Measurements from ENCODE around the gene PCSK5.

Gene PCSK5

GRCh38 chr9:75921391-75922127 lies 31.1 kb downstream of the PCSK5 start:
- DNase-seq (ENCODE audit: low spot score): no peak

- DNase-seq (ENCODE audit: low spot score): no peak
These were observed 35.9 kb downstream of the PCSK5 start for GRCh38 chr9:75926385-75926784.

DNA sequence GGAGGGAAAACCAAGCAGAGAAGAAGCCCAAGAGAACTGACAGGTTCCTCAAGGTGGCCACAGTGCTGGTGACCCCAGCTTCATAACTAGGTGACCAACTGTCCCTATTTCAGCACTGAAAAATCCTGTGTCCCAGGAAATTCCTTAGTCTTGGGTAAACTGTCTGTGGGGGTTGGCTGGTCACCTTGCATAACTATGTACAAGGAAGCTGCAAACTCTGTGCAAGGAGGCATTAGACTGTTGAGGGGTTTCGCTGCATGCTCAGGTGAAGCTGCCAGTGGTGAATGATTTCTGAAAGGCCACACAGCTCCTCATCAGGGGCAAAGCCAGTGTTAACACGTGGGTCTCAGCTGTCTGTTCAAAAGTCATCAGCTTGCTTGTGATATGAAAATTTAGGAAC lies 36.9 kb downstream of the PCSK5 start:
- no peak for DNase-seq (ENCODE audit: low spot score)

DNA sequence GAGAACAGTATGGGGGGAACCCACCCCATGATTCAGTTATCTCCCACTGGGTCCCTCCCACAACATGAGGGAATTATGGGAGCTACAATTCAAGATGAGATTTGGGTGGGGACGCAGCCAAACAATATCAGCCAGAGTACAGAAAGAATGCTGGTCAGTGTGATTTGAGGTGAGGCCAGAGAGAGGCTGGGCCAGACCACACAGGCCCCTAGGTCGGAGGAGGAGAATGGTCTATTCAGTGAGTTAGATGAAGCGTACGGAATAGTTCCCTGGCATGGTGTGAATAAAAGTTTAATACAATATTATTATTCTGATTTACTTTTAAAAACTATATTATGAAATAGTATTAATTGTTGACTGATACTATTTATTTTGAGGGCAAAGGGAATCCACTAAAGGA lies 39.7 kb downstream of the PCSK5 start:
- DNase-seq (ENCODE audit: low spot score): no peak

- DNase-seq (ENCODE audit: low spot score): no peak
These were observed 40.4 kb downstream of the PCSK5 start for GRCh38 chr9:75930730-75931321.

DNA sequence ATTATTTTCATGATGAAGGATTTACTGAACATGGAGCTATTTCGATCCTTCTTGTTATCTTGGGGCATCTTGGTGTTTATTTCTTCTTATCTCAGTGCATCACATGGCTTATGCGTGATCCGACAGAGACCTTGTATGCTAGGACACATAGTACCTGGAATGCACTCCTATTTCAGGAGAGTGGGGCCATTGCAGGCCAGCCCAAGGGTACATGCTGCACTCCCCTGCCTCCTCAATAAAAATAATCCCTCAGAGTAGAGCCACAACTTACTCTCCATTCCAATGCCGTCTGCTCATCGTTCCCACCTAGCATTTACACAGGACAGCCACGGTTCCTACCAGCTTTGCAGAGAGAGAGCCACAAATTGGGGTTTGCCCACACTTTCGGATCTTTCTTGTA lies 43.5 kb downstream of the PCSK5 start:
- no peak for DNase-seq (ENCODE audit: low spot score)

DNA sequence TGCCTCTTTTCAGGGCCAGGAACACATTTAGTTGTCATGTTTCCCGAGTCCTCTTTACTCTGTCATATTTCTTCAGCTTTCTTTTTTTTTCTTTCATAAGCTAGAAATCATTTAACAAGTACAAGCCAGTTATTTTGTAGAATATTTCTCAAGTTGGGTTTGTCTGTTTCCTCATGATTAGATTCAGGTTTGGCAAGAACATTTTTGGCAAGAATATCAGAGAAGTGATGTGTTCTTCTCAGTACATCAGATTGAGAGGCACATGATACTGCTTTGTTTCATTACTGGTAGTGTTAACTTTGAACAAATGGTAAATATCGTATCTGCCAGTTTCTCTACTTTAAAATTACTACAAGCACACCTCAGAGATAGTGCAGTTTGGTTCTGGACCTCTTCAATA lies 45.1 kb downstream of the PCSK5 start:
- DNase-seq (ENCODE audit: low spot score): no peak

DNA sequence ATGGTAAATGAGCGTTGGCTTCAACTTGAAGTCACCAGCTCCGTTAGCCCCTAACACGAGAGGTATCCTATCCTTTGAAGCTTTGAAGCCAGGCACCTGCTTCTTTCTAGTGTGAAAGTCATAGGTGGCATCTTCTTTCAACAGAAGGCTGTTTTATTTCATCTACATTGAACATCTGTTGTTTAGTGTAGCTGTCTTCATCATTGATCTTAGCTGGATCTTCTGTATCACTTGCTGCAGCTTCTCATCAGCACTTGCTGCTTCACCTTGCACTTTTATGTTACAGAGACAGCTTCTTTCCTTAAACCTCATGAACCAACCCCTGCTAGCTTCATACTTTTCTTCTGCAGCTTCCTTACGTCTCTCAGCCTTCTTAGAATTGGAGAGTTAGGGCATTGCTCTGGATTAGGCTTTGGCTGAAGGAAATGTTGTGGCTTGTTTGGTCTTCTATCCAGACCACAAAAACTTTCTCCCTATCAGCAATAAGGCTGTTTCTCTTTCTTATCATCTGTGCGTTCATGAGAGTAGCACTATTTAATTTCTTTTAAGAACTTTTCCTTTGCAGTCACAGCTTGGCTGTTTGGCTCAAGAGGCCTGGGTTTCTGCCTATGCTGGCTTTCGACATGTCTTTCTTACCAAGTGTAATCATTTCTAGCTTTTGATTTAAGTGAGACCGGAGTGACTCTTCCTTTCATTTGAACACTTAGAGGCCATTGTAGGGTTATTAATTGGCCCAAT lies 47.2 kb downstream of the PCSK5 start:
- no peak for DNase-seq (ENCODE audit: low spot score)

DNA sequence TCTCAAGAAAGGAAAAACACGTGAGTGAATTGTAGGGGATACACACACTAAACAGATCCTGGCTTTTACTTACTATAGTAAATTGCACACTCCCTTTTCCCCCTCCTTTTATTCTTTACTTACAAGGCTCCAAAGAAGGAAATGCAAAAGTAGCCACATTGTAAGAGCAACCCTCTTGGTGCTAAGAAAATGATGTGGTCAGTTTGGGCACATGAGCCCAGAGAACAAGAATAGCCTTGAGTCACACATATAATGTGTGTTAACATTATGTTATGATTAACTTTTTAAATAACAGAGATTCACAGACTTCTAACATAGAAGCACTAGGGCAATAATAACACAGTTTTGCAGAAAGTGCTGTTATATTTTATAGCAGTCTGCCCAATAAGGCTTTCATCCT lies 48.5 kb downstream of the PCSK5 start:
- DNase-seq (ENCODE audit: low spot score): no peak

GRCh38 chr9:75939536-75940111 lies 49.2 kb downstream of the PCSK5 start:
- no peak for DNase-seq (ENCODE audit: low spot score)

DNA sequence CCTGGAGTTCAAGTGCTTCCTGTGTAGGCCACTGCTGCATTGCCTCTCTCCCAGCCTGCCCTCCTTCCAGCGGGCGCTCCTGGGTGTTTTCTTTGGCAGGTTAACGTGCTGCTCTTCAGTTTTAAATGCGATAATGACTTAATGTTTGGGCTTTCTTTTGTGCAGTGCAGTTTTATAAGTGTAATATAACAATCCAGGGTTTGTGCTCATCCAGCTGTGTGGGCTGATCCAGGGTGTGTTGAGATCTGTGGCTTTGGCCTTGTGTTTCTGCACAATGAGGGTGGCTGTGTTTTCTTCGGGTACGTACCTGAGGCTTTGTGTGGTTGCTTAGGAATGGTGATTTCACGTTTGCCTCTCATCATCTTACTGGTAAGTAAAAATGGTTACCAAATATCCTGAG lies 50.6 kb downstream of the PCSK5 start:
- no peak for DNase-seq (ENCODE audit: low spot score)

DNA sequence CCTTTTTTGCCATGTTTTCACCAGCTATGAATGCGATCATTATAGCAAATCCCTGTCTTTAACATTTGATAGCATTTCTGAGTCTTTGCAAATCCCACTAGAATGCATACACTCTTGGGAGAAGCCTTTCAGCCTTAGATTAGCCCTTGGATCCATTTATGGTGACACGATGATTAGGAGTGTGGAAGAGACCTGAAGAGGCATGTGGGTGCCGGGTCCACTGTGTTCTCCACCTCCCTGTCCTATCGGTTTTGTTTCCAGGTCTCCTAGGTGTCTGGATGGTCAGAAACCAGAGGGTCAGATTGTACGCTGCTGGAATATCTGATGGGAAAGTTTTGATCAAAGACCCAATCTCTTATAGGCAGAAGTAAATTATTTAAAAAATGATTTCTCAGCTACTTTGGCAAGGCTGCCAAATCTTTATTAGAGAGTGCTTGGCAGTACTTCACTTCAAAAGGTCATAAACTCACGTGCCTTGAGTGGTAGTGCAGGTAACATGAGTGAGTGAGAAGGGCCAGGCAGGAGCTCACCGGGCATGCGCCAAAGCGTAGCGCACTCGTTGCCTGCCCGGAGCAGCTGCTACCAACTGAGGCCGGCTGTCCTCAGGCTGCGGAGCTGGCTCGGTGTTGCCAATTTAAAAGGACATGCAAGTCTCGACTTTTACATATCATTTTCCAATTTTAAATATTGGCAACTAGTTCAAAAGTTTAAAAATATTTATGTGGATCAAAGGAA lies 51.3 kb downstream of the PCSK5 start:
- no peak for DNase-seq (ENCODE audit: low spot score)

DNA sequence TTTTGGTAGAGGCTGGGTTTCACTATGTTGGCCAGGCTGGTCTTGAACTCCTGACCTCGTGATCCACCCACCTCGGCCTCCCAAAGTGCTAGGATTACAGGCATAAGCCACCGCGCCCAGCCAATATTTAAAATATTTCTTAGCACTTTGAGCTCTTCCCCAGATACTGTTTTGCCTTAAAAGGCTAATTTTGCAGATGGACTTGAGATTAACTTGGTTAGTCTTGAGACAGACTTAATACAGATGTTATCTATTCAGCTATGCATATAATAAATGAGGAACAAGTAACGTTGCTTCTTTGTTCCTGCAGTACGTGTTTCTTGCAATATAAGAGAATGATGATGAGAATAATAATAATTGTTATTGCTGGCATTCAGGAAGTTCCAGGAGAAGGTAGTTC lies 56.3 kb downstream of the PCSK5 start:
- DNase-seq (ENCODE audit: low spot score): no peak

GRCh38 chr9:75947233-75947632 lies 56.8 kb downstream of the PCSK5 start:
- no peak for DNase-seq (ENCODE audit: low spot score)

- no peak for DNase-seq (ENCODE audit: low spot score)
These were observed 60.5 kb downstream of the PCSK5 start for GRCh38 chr9:75950998-75951397.

- DNase-seq (ENCODE audit: low spot score): no peak
These were observed 62.7 kb downstream of the PCSK5 start for GRCh38 chr9:75953218-75953617.

GRCh38 chr9:75956161-75956560 lies 65.7 kb downstream of the PCSK5 start:
- DNase-seq (ENCODE audit: low spot score): no peak

- DNase-seq (ENCODE audit: low spot score): no peak
These were observed 66.6 kb downstream of the PCSK5 start for GRCh38 chr9:75957116-75957515.

DNA sequence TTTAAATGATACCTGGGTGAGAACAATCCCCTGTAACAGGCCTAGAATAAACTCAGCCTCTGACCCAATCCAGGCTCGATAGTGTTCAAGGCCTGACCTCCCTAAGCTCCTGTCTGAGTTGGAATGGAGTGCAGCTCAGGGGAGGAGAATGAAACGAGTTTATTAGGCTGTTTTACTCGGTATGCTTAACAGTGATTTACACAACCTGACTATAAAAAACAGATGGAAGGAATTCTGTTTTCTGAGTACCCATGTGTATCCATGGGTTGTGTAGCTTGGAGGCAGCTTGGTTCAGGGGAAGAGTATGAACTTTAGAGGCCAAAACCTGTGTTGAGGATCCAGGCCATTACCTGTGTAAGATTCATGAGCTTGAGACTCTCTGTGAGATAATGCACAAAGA lies 67.8 kb downstream of the PCSK5 start:
- DNase-seq (ENCODE audit: low spot score): no peak

GRCh38 chr9:75960551-75960950 lies 70.1 kb downstream of the PCSK5 start:
- DNase-seq (ENCODE audit: low spot score): no peak

DNA sequence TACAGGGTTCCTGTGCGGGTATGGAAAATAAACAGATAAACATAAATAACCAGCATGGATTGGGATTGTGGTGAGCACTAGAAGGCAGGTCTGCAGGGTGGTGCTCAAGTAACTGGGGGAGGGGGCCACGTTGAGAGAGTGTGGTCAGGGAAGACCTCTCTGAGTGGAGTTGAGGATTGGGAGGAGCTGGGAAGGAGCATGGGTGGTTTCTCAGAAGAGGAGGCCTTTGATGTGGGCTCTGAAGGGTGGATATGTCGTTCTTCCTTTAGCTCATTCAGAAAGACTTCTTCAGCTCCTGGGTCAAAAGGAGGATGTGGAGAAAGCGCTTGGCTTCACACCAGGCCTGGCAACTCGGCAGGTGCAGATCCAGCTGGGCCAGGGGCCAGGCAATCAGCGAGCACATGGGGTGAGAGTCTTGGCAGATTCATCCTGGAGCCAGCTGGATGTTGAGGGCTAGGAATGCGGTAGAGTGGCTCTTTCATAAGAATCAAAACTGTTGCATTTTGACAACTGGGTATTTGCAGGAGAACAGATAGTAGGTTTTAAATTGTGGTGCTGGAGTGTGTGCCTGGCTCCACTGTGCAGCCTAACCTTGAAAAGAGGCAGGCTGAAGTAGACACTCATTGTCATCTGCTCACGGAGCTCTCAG lies 71.7 kb downstream of the PCSK5 start:
- DNase-seq (ENCODE audit: low spot score): no peak

- no peak for DNase-seq (ENCODE audit: low spot score)
These were observed 72.2 kb downstream of the PCSK5 start for GRCh38 chr9:75962662-75963036.

All from RKO (cell line).